ENCODE data around the gene RAB29.

GRCh38 chr1:205809469-205809868 is 34.2 kb upstream of the RAB29 start:
- TF ChIP-seq EZH2 (IDR thresholded peaks at IDR 0.05; ENCODE audit: insufficient read depth, poor library complexity, severe bottlenecking) (no peak), EZH2phosphoT487 (IDR thresholded peaks at IDR 0.05; ENCODE audit: insufficient read depth, low read depth) (no peak)

All from GM23248 (cell line).